ENCODE data around the gene USP19. TPM values are rescaled to one million over a fixed set of nuclear protein-coding genes. Genes with fewer than 3 reads are reported as not detected.

The USP19 gene
- total RNA-seq, 1 donor from 2014 or later = 37.8 TPM

DNA sequence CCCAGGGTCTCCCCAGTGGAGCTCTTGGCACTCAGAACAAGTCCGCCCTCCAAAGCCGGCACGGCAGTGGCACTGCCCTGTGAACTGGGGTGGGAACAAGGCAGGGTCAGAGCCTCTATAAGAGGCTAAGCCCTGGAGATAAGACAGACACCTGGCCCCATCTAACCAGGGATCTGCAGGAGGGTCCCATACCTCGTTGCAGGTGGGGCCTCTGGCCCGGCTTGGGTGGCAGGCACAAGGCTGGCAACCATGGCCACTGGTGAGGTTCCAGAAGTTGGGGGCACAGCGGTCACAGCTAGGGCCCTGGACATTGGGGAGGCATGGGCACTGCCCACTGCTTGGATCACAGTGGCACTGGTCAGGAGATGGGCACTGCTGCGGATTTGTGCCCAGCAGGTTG, 3.6 kb upstream of the USP19 start:
- H3K9me3 ChIP-seq = no peaks in the 10 kb centered on the region
- no peaks in the 10 kb centered on the region for H3K27me3 ChIP-seq
- TF ChIP-seq, protein P1, sequence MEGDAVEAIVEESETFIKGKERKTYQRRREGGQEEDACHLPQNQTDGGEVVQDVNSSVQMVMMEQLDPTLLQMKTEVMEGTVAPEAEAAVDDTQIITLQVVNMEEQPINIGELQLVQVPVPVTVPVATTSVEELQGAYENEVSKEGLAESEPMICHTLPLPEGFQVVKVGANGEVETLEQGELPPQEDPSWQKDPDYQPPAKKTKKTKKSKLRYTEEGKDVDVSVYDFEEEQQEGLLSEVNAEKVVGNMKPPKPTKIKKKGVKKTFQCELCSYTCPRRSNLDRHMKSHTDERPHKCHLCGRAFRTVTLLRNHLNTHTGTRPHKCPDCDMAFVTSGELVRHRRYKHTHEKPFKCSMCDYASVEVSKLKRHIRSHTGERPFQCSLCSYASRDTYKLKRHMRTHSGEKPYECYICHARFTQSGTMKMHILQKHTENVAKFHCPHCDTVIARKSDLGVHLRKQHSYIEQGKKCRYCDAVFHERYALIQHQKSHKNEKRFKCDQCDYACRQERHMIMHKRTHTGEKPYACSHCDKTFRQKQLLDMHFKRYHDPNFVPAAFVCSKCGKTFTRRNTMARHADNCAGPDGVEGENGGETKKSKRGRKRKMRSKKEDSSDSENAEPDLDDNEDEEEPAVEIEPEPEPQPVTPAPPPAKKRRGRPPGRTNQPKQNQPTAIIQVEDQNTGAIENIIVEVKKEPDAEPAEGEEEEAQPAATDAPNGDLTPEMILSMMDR (IDR thresholded peaks at IDR 0.05) = no peak
- no peak for DNase-seq (ENCODE audit: low spot score in 2 of 2)
- H3K27ac ChIP-seq = no peak overlapping the region
- no peak overlapping the region for H3K4me3 ChIP-seq
- intact Hi-C loops (cut with DNase I) = loop anchor here (5.0 kb wide), 1 partner anchor 663 kb away; the partner anchor contains the start of gene IP6K1
- peaks cover 8 to 11% of the 10 kb centered on the region in 2 donors for H3K4me1 ChIP-seq
- H3K36me3 ChIP-seq = peaks cover 70 to 79% of the 10 kb centered on the region in 2 donors

DNA sequence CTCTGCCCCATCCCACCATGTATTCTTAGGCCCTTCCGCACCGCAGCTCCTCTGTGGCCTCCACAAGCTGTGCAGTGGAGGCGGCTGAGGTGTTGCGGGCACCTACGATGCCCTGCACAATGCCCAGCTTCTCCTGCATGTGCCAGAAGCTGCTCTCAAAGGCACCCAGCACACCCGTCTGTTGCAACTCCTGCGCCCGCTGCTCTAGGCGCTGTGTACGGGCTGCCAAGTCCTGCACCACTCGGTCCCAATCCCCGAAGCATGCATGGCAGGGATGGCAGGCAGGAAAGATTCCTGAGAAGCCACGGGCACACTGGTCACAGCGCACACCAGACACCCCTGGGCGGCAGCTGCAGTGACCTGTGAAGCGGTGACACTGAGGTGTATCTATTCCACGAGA, 3.1 kb upstream of the USP19 start:
- TF ChIP-seq, protein P1 (IDR thresholded peaks at IDR 0.05) = no peak
- Histone ChIP-seq H3K27ac (no peak overlapping the region), H3K4me1 (peaks cover 14 to 16% of the 10 kb centered on the region in 2 donors), H3K9me3 (no peaks in the 10 kb centered on the region), H3K4me3 (no peak overlapping the region), H3K27me3 (no peaks in the 10 kb centered on the region), H3K36me3 (peaks cover 67 to 74% of the 10 kb centered on the region in 2 donors)
- intact Hi-C loops (cut with DNase I) = loop anchor here (5.0 kb wide), 1 partner anchor 664 kb away; the partner anchor contains the start of gene IP6K1
- no peak for DNase-seq (ENCODE audit: low spot score in 2 of 2)

DNA sequence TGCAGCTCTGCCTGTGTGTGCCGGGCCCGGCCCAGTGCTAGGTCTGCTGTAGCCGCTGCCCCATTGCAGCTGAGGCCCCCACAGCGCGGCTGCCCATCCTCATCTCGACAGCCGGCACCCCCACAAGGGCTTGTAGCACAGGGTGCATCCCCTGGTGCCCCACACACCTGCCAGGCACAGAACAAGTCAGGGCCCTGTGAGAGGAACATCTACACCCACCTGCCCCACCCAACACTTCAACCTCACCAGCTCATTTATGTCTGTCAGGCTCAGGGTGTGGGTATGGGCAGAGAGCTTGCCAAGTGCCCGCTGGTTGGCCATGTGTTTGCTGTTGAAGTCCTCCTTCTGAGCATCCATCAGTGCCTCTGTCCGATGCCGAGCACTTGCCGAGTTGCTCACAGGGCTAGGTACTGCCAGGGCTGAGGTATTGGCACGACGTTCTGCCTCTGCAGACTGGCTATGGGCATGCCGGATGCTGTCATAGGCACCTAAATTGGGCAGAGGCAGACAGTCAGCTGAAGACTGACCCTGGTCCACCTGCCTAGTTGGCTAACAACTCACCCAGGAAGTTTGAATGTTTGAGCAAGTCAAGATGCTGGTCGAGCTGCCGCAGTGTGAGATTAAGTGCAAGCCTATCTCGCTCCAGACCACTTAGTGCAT, 2.4 kb upstream of the USP19 start:
- no peaks in the 10 kb centered on the region for H3K27me3 ChIP-seq
- intact Hi-C loops (cut with DNase I) = loop anchor here (5.0 kb wide), 1 partner anchor 664 kb away; the partner anchor contains the start of gene IP6K1
- H3K4me3 ChIP-seq = no peak overlapping the region
- no peaks in the 10 kb centered on the region for H3K9me3 ChIP-seq
- H3K4me1 ChIP-seq = peaks cover 15 to 19% of the 10 kb centered on the region in 2 donors
- peaks cover 67 to 73% of the 10 kb centered on the region in 2 donors for H3K36me3 ChIP-seq
- H3K27ac ChIP-seq = no peak overlapping the region
- TF ChIP-seq, protein P1 (IDR thresholded peaks at IDR 0.05) = no peak
- no peak for DNase-seq (ENCODE audit: low spot score in 2 of 2)

DNA sequence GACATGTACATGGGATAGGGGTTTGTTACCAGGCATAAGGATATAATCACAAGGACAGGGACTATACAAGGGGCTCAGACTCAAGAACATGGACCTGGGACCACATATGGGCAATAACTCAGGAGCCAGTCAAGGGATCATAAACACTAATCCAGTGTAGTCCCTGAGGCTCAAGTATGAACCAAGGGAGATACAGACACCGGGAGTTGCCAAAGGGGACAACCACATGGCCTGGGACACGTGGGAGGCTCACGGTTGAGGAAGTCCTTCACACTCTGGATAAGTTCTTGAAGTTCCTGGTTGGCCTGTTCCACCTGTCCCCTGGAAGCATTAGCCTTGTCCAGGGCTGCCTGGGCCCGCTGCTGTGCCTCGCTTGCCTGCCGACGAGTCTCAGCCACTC, 1.8 kb upstream of the USP19 start:
- TF ChIP-seq, protein P1 (IDR thresholded peaks at IDR 0.05) = no peak
- H3K9me3 ChIP-seq = no peaks in the 10 kb centered on the region
- peaks cover 15 to 19% of the 10 kb centered on the region in 2 donors for H3K4me1 ChIP-seq
- H3K4me3 ChIP-seq = no peak overlapping the region
- DNase-seq (ENCODE audit: low spot score in 2 of 2) = no peak
- H3K27ac ChIP-seq = no peak overlapping the region
- no peaks in the 10 kb centered on the region for H3K27me3 ChIP-seq
- peaks cover 71 to 74% of the 10 kb centered on the region in 2 donors for H3K36me3 ChIP-seq
- intact Hi-C loops (cut with DNase I) = loop anchor here (5.0 kb wide), 1 partner anchor 665 kb away; the partner anchor contains the start of gene IP6K1

DNA sequence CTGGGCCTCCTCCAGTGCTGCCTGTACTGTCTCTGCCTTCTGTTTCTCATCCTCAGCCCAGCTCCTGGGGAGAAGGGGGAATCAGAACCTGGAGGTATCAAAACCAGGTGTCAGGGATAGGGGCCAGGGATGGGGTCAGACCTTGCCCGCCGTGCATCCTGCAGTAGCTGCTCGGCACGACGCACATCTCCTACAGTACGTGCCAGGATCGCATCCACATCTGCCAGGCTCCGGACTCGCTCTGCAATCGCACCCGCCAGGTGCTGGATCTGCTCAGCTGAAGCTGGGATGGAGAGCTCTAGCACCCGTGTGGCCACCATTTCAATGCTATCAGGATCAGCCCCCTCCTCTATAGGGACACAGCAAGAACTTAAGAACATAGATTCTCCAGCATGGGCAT, 1.4 kb upstream of the USP19 start:
- peaks cover 15 to 19% of the 10 kb centered on the region in 2 donors for H3K4me1 ChIP-seq
- no peaks in the 10 kb centered on the region for H3K9me3 ChIP-seq
- peaks cover 72 to 74% of the 10 kb centered on the region in 2 donors for H3K36me3 ChIP-seq
- TF ChIP-seq, protein P1 (IDR thresholded peaks at IDR 0.05) = no peak
- no peak overlapping the region for H3K27ac ChIP-seq
- no peaks in the 10 kb centered on the region for H3K27me3 ChIP-seq
- DNase-seq (ENCODE audit: low spot score in 2 of 2) = no peak
- no peak overlapping the region for H3K4me3 ChIP-seq
- intact Hi-C loops (cut with DNase I) = loop anchor here (5.0 kb wide), 1 partner anchor 665 kb away; the partner anchor contains the start of gene IP6K1
